Brain microvascular endothelial cell (primary cell): ENCODE data around the gene RARG.

Experiments used
- DNase-seq: peaks from one replicate; pipeline ENCODE4 v3.0.0-alpha.2; 2020
- H3K27ac ChIP-seq: fragments of 250-450 bp; sonication (Bioruptor Pico); 2 replicates; pipeline ENCODE4 v1.5.1; 2020; ENCODE audit warnings: mild to moderate bottlenecking, moderate library complexity
- H3K27me3 ChIP-seq: fragments of 250-450 bp; sonication (Bioruptor Pico); replicated peaks from 2 replicates; pipeline ENCODE4 v1.5.1; 2020; ENCODE audit warnings: mild to moderate bottlenecking
- H3K36me3 ChIP-seq: fragments of 250-450 bp; sonication (Bioruptor Pico); replicated peaks from 2 replicates; pipeline ENCODE4 v1.5.1; 2020; ENCODE audit warnings: mild to moderate bottlenecking
- H3K4me3 ChIP-seq: 2 replicates; pipeline ENCODE4 v1.5.1; 2011; ENCODE audit warnings: low read depth, mild to moderate bottlenecking, control low read depth, low read length, moderate library complexity
- in situ Hi-C: cut with HindIII; loops from 2 replicates; pipeline ENCODE4 v1.10.0; 2017; ENCODE audit warnings: low sequenced_read_pairs, low pct_ligation_motif_present
- TF ChIP-seq, protein P1 (sequence below): IDR thresholded peaks from 2 replicates; pipeline ENCODE4 v1.5.1; 2011; ENCODE audit warnings: low read depth, mild to moderate bottlenecking, moderate library complexity, low read length, control low read depth, inconsistent platforms; ENCODE audit errors: missing control alignments

Gene RARG

DNA sequence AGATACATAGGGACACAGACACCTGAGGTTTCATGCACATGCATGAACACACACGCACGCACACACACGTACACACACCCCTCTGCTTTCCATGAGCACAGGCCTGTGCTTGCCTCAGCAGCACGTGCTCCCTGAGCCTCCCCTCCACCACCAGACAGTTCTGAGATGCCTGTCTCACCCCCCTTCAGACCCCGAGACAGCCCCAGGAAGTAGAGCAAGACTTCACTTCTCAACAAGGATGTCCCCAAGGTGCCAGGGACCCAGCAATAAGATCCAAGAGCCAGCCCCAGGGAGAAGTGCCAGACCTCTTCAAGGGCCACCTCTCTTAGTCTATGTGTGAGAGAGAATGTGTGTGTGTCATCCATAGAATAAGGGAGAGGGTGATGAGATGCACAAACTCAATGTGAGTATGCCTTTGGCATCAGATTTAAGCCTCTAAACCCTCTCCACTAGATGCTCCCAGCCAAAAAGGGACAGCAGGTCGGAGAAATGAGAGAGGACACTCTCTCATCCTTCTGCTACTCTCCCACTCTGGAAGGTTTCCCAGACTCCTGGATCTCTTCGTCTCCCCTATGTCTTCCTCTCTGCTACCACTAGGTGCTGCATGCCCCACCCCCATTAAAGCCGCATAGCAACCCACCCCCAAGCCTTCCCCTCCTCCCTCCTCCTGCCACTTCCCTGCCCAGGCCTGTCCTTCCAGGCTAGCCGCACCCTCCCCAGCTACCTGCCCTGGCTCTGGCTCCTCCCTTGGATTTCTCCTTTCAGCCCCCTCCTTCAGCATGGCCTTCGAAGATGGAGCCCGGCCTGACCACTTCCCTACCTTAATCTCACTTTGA is 7.7 kb downstream of the RARG start:
- no peak for DNase-seq
- no peaks in the 10 kb centered on the region for H3K27me3 ChIP-seq
- H3K4me3 ChIP-seq: no peak overlapping the region
- no peaks in the 10 kb centered on the region for H3K36me3 ChIP-seq
- no peak overlapping the region for H3K27ac ChIP-seq
- TF ChIP-seq, protein P1, sequence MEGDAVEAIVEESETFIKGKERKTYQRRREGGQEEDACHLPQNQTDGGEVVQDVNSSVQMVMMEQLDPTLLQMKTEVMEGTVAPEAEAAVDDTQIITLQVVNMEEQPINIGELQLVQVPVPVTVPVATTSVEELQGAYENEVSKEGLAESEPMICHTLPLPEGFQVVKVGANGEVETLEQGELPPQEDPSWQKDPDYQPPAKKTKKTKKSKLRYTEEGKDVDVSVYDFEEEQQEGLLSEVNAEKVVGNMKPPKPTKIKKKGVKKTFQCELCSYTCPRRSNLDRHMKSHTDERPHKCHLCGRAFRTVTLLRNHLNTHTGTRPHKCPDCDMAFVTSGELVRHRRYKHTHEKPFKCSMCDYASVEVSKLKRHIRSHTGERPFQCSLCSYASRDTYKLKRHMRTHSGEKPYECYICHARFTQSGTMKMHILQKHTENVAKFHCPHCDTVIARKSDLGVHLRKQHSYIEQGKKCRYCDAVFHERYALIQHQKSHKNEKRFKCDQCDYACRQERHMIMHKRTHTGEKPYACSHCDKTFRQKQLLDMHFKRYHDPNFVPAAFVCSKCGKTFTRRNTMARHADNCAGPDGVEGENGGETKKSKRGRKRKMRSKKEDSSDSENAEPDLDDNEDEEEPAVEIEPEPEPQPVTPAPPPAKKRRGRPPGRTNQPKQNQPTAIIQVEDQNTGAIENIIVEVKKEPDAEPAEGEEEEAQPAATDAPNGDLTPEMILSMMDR: peak; percentile 53
- in situ Hi-C loops: no loop called here

DNA sequence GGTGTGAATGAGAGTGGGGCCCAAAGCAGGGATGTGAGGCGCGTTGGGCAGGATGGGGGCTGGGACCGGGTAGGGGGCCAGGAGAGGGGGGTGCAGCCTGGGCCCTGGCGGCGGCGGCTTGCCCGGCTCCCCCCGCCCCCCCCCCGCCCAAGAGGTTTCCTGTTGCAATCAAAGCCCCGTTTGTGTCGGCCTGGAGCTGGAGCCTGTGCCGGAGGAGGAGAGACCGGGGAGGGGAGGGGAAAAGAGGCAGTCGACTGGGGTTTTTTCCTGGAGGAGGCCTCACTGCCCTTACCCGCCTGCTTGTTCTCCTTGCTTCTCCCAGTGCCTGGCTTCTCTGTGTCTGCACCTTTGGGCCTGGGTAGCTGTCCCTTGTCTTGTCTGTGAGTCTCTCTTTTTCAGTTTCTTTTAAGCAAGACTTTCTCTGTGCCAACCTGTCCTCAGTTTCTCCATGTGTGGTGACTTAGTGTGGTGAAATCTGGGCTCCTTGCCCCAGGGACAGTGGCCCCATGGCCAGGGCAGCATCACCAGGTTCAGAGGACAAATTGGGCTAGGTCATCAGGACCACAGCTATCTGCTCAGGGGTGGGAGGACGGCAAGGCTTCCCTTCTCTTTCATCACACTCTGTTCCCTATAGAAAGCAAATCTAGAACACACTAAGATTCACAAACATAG is 8.5 kb downstream of the RARG start:
- DNase-seq: peak; percentile 17
- in situ Hi-C loops: no loop called here
- Histone ChIP-seq H3K36me3 (no peaks in the 10 kb centered on the region), H3K27me3 (no peaks in the 10 kb centered on the region), H3K27ac (no peak overlapping the region), H3K4me3 (no peak overlapping the region)
- TF ChIP-seq, protein P1: no peak

DNA sequence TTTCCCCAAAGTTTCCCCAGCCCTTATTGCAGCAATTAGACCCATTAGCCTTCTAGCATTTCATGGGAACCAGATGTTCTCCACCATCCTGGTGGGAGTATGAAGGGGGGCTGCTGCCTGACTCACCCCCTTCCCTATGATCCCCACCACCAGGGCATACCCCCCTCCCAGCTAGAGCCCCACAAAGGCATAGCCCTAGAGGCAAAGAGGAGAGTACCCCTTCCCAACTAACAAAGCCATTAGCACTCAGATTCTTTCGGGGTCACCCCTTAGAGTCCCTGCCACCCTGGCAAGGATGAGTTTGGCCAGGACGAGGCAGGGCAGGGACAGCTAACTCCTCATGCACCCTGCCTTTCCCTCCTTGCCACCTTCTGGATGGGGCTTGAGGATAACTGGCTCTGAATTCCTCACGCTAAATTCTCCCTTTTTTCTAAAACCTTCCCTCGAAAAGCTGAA is 9.2 kb downstream of the RARG start:
- in situ Hi-C loops: no loop called here
- Histone ChIP-seq H3K27ac (no peak overlapping the region), H3K36me3 (no peaks in the 10 kb centered on the region), H3K27me3 (no peaks in the 10 kb centered on the region), H3K4me3 (no peak overlapping the region)
- no peak for DNase-seq
- TF ChIP-seq, protein P1: no peak

DNA sequence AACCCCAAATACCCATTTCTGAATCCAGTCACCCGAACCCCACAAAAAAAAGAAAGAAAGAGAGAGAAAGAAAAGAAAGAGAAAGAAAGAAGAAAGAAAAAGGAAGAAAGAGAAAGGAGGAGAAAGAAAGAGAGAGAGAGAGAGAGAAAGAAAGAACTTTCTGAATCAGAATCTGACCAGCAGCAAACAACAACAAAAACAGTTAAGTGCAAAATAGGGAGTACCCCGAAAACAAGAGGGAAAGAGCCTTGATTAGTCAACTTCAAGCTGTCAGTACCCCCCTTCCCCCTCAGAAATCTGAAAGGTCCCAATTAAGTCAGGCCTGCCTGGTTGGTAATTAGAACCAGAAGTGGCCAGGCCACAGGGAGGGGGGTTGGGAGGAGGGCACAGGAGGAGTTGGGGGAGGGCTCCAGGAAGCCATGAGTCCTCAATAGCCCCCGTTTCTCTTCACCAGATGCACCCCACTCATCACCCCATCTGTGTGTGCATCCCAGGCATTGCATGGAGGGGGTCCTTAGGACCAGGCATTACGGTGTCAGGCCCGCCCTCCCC is 9.8 kb downstream of the RARG start:
- Histone ChIP-seq H3K36me3 (no peaks in the 10 kb centered on the region), H3K27me3 (no peaks in the 10 kb centered on the region), H3K27ac (peak overlapping the region; percentile 99), H3K4me3 (peak overlapping the region; percentile 40)
- no peak for DNase-seq
- TF ChIP-seq, protein P1: no peak
- in situ Hi-C loops: no loop called here

DNA sequence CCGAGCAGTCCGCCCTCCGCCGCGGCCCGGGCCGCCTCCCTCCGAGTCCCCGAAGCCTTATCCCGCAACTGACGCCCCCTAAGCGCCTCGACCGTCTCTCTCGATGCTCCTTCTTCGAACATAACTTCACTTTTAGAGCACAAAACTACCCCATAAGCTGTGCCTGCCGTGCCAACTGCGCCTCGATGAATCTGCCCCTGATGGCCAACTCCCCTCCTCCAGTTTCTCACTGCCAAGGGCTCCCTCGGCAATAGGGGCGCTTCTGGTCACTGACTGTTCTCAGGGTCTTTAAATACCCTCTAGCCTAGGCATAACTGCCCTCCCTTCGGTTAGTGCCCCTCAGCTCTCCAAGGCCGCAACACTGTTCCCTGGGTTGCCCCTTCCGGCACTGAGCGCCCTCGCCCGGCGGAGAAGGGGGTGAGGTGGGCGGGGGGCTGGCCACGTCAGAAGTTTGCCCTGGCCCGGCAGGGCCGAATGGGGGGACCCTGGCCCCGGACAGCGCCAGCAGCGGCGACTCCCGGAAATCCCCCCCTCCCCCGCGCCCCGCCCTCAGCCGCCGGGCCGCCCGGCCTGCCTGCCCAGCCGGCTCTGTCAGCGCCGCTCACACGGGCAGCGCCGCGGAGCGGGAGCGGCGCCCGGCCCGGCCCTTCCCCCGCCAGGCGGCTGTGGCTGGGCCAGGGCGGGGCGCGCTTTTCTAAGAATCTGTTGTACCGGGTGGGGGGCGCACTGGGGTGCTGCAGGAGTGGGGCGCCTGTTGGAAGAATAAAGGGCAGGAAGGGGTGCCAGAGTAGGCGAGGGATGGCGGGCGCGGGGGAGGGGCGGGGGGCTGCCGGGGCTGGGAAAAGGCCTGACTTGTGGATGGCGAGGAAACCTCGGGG is 10.6 kb downstream of the RARG start:
- Histone ChIP-seq H3K36me3 (no peaks in the 10 kb centered on the region), H3K27me3 (no peaks in the 10 kb centered on the region), H3K27ac (peak overlapping the region; percentile 99), H3K4me3 (peak overlapping the region; percentile 55)
- TF ChIP-seq, protein P1: no peak
- DNase-seq: peak; percentile 29
- in situ Hi-C loops: no loop called here
